OCI-M2 (cell line): ENCODE measurements around the gene NLRP3.
"Not testable (repeated sequence)": the region's sequence is repeated elsewhere in the genome, so short reads cannot be mapped to it uniquely, and the experiment has no call there.

Experiments
- DNase-seq: peaks from one replicate; lab custom pipeline; 2025; ENCODE audit not compliant: unreplicated experiment; lab: John Stamatoyannopoulos, UW

The NLRP3 gene

GRCh38 chr1:247468481-247469140 lies 52.6 kb downstream of the NLRP3 start:
- no peak for DNase-seq

- DNase-seq: no peak
Observed at GRCh38 chr1:247469141-247469535, 53.2 kb downstream of the NLRP3 start.

- not testable (repeated sequence) for DNase-seq
Observed at GRCh38 chr1:247470942-247471429, 55.0 kb downstream of the NLRP3 start.

GRCh38 chr1:247471445-247472016 lies 55.6 kb downstream of the NLRP3 start:
- no peak for DNase-seq

- no peak for DNase-seq
Observed at GRCh38 chr1:247472035-247472434, 56.1 kb downstream of the NLRP3 start.

- DNase-seq: no peak
Observed at GRCh38 chr1:247474367-247474766, 58.4 kb downstream of the NLRP3 start.

- no peak for DNase-seq
Observed at GRCh38 chr1:247475793-247476192, 59.8 kb downstream of the NLRP3 start.

- DNase-seq: not testable (repeated sequence)
Observed at GRCh38 chr1:247476328-247477058, 60.5 kb downstream of the NLRP3 start.

GRCh38 chr1:247482747-247483146 lies 66.8 kb downstream of the NLRP3 start:
- no peak for DNase-seq

- DNase-seq: no peak
Observed at GRCh38 chr1:247487057-247487456, 71.1 kb downstream of the NLRP3 start.

- DNase-seq: no peak
Observed at GRCh38 chr1:247491328-247491727, 75.4 kb downstream of the NLRP3 start.

GRCh38 chr1:247493106-247493505 lies 77.1 kb downstream of the NLRP3 start:
- DNase-seq: no peak

- no peak for DNase-seq
Observed at GRCh38 chr1:247494767-247495166, 78.8 kb downstream of the NLRP3 start.

- no peak for DNase-seq
Observed at GRCh38 chr1:247496581-247497285, 80.8 kb downstream of the NLRP3 start.
